Adrenal gland (tissue), 12 donors: ENCODE data around the gene THSD4. TPM values are rescaled to one million over a fixed set of nuclear protein-coding genes. Genes with fewer than 3 reads are reported as not detected.
"Not testable (repeated sequence)": the region's sequence is repeated elsewhere in the genome, so short reads cannot be mapped to it uniquely, and the experiment has no call there.

Experiments
- DNase-seq, 7 donors: peaks; one replicate each; pipeline ENCODE4 v3.0.0-alpha.2; 2019 to 2020
- H3K27ac ChIP-seq, 5 donors: fragments of 200-600 bp; sonication (generic) in 4 of 5; 1 replicate in 3 of 5; 2 replicates in 2 of 5; pipeline versions ENCODE4 v1.5.1 to v1.8.0; 2016 to 2020; ENCODE audit warnings: mild to moderate bottlenecking in 1 of 5
- H3K27me3 ChIP-seq: fragments of 200-600 bp; 2 replicates; pipeline ENCODE4 v1.8.0; 2021
- H3K36me3 ChIP-seq, 2 donors: fragments of 200-600 bp; replicated peaks in 1 of 2; 1 replicate in 1 of 2; 2 replicates in 1 of 2; pipeline versions ENCODE4 v1.5.1 to v1.8.0; 2018 to 2022
- H3K4me1 ChIP-seq, 2 donors: fragments of 200-600 bp; replicated peaks in 1 of 2; 1 replicate in 1 of 2; 2 replicates in 1 of 2; pipeline versions ENCODE4 v1.5.1 to v1.8.0; 2018 to 2021
- H3K4me3 ChIP-seq, 4 donors: fragments of 200-600 bp; sonication (generic) in 3 of 4; one replicate each; pipeline ENCODE4 v1.5.1; 2016 to 2018
- H3K9me3 ChIP-seq, 3 donors: fragments of 200-600 bp; sonication (generic) in 1 of 3; replicated peaks in 1 of 3; 1 replicate in 2 of 3; 2 replicates in 1 of 3; pipeline versions ENCODE4 v1.5.1 to v1.8.0; 2016 to 2021
- CTCF ChIP-seq, 6 experiments: fragments of 450-650 bp in 4 of 6; fragments of 200-600 bp in 2 of 6; sonication (generic) in 1 of 6; IDR thresholded peaks; 1 replicate in 5 of 6; 2 replicates in 1 of 6; pipeline versions ENCODE4 v1.5.1 to v1.8.0; 2016 to 2021; ENCODE audit warnings: antibody characterized with exemption in 6 of 6, mild to moderate bottlenecking in 2 of 6, moderate library complexity in 1 of 6
- POLR2A ChIP-seq, 2 donors: fragments of 450-650 bp; IDR thresholded peaks; one replicate each; pipeline ENCODE4 v1.6.1; 2017; ENCODE audit warnings: antibody characterized with exemption in 2 of 2, mild to moderate bottlenecking in 2 of 2, moderate library complexity in 1 of 2
- WGBS, 4 donors: extraction: QIAGEN DNeasy Blood & Tissue Kit in 2 of 4; methylation state at CpG; one replicate each; pipeline versions ENCODE4 v1.1.5 to v1.1.7; 2013 to 2017; 5-methylcytosine and 5-hydroxymethylcytosine counted together
- intact Hi-C, 2 donors: fragments of 100-400 bp; cut with DNase I; formaldehyde crosslinking; loops; one replicate each; pipeline versions ENCODE4 v1.14.1 to v1.15.0; 2022 to 2023
- polyA plus RNA-seq, 3 donors: library from polyadenylated mRNA; stranded (reverse); fragments of 200-250 nt in 2 of 3; fragments of 350-450 nt in 1 of 3; fragmentation: Illumina TruSeq in 1 of 3; extraction: RNeasy Lipid Tissue Mini Kit (QIAGEN cat#74804) in 1 of 3; gene quantifications; one replicate each; pipeline ENCODE4 v1.2.3, GENCODE V29; 2013 to 2014
- total RNA-seq, 9 donors: library from RNA; depleted of rRNA in 4 of 9; stranded (reverse); fragments of >200 nt in 4 of 9; fragments of 120-200 nt in 1 of 9; fragmentation: NEBNext Ultra II Directional in 1 of 9; extraction: Animal tissue kit (Norgen Biotek cat#: 25700) in 1 of 9; gene quantifications; one replicate each; pipeline versions ENCODE4 v1.1.0 to v1.2.4, GENCODE V29; 2013 to 2023
- donor health status: healthy with polysubstance abuse.
- donor health status: Bipolar disorder and iron deficiency.
- donor health status: DM: yes; HTN: yes; CAD: no.
- donor health status: DM: no; HTN: no; CAD: no.
- donor health status: DM: no; HTN: no; CAD: no.
- donor health status: DM: yes; HTN: yes; CAD: no.

THSD4 gene
- total and polyA plus RNA-seq, 12 donors, result 5.3 to 53.2 (median 23.2) TPM

GRCh38 chr15:71162309-71162708 lies 47.0 kb downstream of the THSD4 start:
- Histone ChIP-seq H3K4me3 (no peak overlapping the region), H3K4me1 (no peaks in the 10 kb centered on the region), H3K36me3 (no peaks in the 10 kb centered on the region), H3K27me3 (no peaks in the 10 kb centered on the region), H3K27ac (no peak overlapping the region), H3K9me3 (no peaks in the 10 kb centered on the region)
- no peak for DNase-seq
- 83 to 93% (median 91%) methylated on average over 2 of the region's 2 CpGs for WGBS, 4 donors
- TF ChIP-seq POLR2A (IDR thresholded peaks at IDR 0.05), result no peak
- TF ChIP-seq CTCF (IDR thresholded peaks at IDR 0.05), result no peak
- intact Hi-C loops, result no loop called here

GRCh38 chr15:71164606-71165005 lies 49.3 kb downstream of the THSD4 start:
- H3K27me3 ChIP-seq, H3K4me3 ChIP-seq, intact Hi-C loops, H3K4me1 ChIP-seq, H3K27ac ChIP-seq, H3K36me3 ChIP-seq, DNase-seq, H3K9me3 ChIP-seq: not testable (repeated sequence)
- WGBS, 4 donors, result 88 to 97% (median 93%) methylated on average over 2 of the region's 5 CpGs

GRCh38 chr15:71167445-71168165 lies 52.3 kb downstream of the THSD4 start:
- DNase-seq, result no peak
- Histone ChIP-seq H3K27me3 (no peaks in the 10 kb centered on the region), H3K4me3 (no peak overlapping the region), H3K27ac (no peak overlapping the region), H3K9me3 (peaks cover 0 to 9% (median 0%) of the 10 kb centered on the region in 3 donors), H3K4me1 (no peaks in the 10 kb centered on the region), H3K36me3 (no peaks in the 10 kb centered on the region)
- intact Hi-C loops, result no loop called here
- WGBS, 4 donors, result 72 to 82% (median 76%) methylated on average over 3 of the region's 3 CpGs
- no peak for TF ChIP-seq CTCF (IDR thresholded peaks at IDR 0.05)
- no peak for TF ChIP-seq POLR2A (IDR thresholded peaks at IDR 0.05)

GRCh38 chr15:71168166-71168834 lies 53.0 kb downstream of the THSD4 start:
- Histone ChIP-seq H3K4me1 (no peaks in the 10 kb centered on the region), H3K9me3 (peaks cover 0 to 9% (median 0%) of the 10 kb centered on the region in 3 donors), H3K27me3 (no peaks in the 10 kb centered on the region), H3K4me3 (no peak overlapping the region), H3K27ac (no peak overlapping the region), H3K36me3 (no peaks in the 10 kb centered on the region)
- intact Hi-C loops, result no loop called here
- TF ChIP-seq CTCF (IDR thresholded peaks at IDR 0.05) (no peak), POLR2A (IDR thresholded peaks at IDR 0.05) (no peak)
- DNase-seq, result no peak
- WGBS, 4 donors, result 38 to 46% (median 40%) methylated on average over 5 of the region's 5 CpGs
